ENCODE data around the gene FAM114A1. TPM values are rescaled to one million over a fixed set of nuclear protein-coding genes. Genes with fewer than 3 reads are reported as not detected.

FAM114A1 gene
- total and polyA plus RNA-seq, 2 of the 8 experiments (the other 6 are each of a cell fraction or from before 2014, with no cell fraction given): 9.5 to 12.0 TPM

GRCh38 chr4:38931125-38931524 lies 63.5 kb downstream of the FAM114A1 start (continued):
- TF ChIP-seq CBX8 (IDR thresholded peaks at IDR 0.05; ENCODE audit: borderline replicate concordance, low read depth, low read length): no peak
- TF ChIP-seq USF2 (IDR thresholded peaks at IDR 0.05; ENCODE audit: low read length): no peak

Data from H1 (cell line).